Tibial nerve (tissue), 3 donors: ENCODE measurements around the gene CHST14.

ENCODE experiments used
- CTCF ChIP-seq, 5 experiments: fragments of 200-600 bp in 3 of 5; fragments of 450-650 bp in 2 of 5; sonication (generic) in 3 of 5; IDR thresholded peaks; one replicate each; pipeline ENCODE4 v1.5.1; 2016 to 2019; ENCODE audit warnings: antibody characterized with exemption in 5 of 5, mild to moderate bottlenecking in 3 of 5, moderate library complexity in 2 of 5
- POLR2A ChIP-seq, 2 donors: fragments of 450-650 bp; IDR thresholded peaks; one replicate each; pipeline ENCODE4 v1.6.1; 2017; ENCODE audit warnings: antibody characterized with exemption in 2 of 2, mild to moderate bottlenecking in 2 of 2, moderate library complexity in 2 of 2

- TF ChIP-seq CTCF (IDR thresholded peaks at IDR 0.05) = no peak
- no peak for TF ChIP-seq POLR2A (IDR thresholded peaks at IDR 0.05)
Observed at GRCh38 chr15:40448354-40448753, 22.4 kb upstream of the CHST14 start.
